ENCODE results near the gene RUNX2. TPM values are rescaled to one million over a fixed set of nuclear protein-coding genes. Genes with fewer than 3 reads are reported as not detected.

Gene RUNX2
- polyA plus RNA-seq, 1 of the 3 experiments (the other 2 are of a cell fraction) = 4.4 TPM

DNA sequence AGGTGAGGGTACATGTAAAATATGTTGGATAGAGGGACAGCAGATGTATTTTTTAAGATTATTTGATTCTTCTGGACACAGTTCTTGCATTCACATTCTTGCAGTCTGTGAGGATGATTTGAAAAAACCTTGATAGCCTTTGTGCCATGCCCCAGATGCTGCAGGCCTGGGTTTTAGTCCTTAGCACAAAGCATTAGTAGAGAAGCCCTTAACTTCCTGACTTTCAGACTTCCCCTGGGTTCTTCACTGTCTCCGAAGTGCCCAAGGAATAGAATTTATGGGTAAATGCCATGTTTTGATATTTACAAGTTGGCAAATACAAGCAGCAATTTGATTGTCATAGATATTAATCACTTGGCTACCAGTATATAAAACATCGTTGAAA, 117.2 kb downstream of the RUNX2 start:
- Histone ChIP-seq H3K79me2 (ENCODE audit: insufficient read depth) (no peaks in the 10 kb centered on the region), H3K27ac (ENCODE audit: low read depth in 2 of 2, low read length in 1 of 2) (peak overlapping the region; percentile 76 to 83; a peak in 3 of 4 replicates), H3K36me3 (replicated peaks in 1 of 2; ENCODE audit: control insufficient read depth in 1 of 2, insufficient read depth in 2 of 2, low read length in 1 of 2) (peaks cover 2 to 13% of the 10 kb centered on the region in 2 experiments), H3K9ac (peak overlapping the region; percentile 11; the same call in 1 of the 2 replicates), H3K9me2 (no peaks in the 10 kb centered on the region), H3K4me1 (ENCODE audit: control insufficient read depth in 1 of 2, insufficient read depth in 2 of 2, low read depth in 1 of 2, low read length in 1 of 2) (peaks cover 0 to 30% of the 10 kb centered on the region in 2 experiments; a peak in 3 of 4 replicates), H3K4me3 (ENCODE audit: low read depth in 2 of 2, low read length in 1 of 2) (no peak overlapping the region; a peak in 1 of 4 replicates), H3F3A (replicated peaks; ENCODE audit: insufficient read depth) (peaks cover 20% of the 10 kb centered on the region), H2AFZ (ENCODE audit: low read depth) (no peak overlapping the region), H3K27me3 (ENCODE audit: insufficient read depth) (no peaks in the 10 kb centered on the region), H3K9me3 (no peaks in the 10 kb centered on the region), H3K4me2 (peak overlapping the region; percentile 68), H4K20me1 (ENCODE audit: insufficient read depth) (no peaks in the 10 kb centered on the region)
- no peak for DNase-seq
- TF ChIP-seq SMC3 (IDR thresholded peaks at IDR 0.05; ENCODE audit: low read depth, low read length) (no peak), GATA2 (CRISPR knock-in tag; IDR thresholded peaks at IDR 0.05) (no peak), TCF12 (IDR thresholded peaks at IDR 0.05) (no peak), EP300 (IDR thresholded peaks at IDR 0.05; ENCODE audit: borderline replicate concordance in 1 of 2, low read depth in 1 of 2, low read length in 1 of 2) (no peak)
- TF ChIP-seq, protein P1, sequence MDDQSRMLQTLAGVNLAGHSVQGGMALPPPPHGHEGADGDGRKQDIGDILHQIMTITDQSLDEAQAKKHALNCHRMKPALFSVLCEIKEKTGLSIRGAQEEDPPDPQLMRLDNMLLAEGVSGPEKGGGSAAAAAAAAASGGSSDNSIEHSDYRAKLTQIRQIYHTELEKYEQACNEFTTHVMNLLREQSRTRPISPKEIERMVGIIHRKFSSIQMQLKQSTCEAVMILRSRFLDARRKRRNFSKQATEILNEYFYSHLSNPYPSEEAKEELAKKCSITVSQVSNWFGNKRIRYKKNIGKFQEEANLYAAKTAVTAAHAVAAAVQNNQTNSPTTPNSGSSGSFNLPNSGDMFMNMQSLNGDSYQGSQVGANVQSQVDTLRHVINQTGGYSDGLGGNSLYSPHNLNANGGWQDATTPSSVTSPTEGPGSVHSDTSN (IDR thresholded peaks at IDR 0.05) = no peak
- ChIA-PET CTCF (no interaction called here), POLR2A (no interaction called here)
- WGBS (ENCODE audit: low lambda C conversion rate) = 3% methylated on average over 2 of the region's 2 CpGs

DNA sequence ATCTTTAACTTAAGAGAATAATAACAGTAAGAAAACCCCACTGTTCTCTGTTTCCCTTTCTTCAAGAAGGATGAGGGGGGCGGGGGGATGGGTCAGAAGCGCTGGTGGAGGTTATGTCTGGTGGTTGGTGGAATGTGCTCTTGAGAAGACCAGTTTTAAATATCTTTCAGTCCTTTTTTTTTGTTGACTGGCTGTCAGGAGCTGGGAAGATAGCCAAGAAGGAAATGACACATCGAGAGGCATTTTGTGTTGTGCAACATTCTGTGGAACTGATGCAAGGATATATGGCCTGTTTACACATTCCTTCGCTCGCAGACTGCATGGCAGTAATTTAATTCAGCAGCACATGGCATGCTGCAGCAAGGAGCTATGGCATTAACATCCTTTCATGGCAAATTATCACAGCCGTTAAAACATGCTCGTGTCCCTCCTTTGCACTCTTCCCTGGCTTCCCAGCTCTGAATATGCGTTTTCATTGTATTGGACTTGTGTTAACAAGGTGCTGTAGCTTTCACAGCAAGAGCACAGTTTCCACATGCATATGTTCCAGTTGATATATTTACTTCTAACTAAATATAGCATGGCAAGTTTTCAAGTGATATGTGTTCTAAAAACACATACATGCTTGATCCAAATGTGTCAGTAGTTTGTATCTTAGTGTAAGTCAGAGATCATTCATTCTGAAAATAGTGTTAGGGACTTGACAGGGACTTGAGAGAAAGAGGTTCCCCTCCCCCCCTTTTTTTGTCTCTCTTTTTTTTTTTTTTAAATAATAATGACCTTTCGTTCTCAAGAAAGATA, 117.8 kb downstream of the RUNX2 start:
- Histone ChIP-seq H3K9me2 (no peaks in the 10 kb centered on the region), H3K9me3 (no peaks in the 10 kb centered on the region), H4K20me1 (ENCODE audit: insufficient read depth) (no peaks in the 10 kb centered on the region), H3K9ac (peak overlapping the region; percentile 11; the same call in 1 of the 2 replicates), H3F3A (replicated peaks; ENCODE audit: insufficient read depth) (peaks cover 20% of the 10 kb centered on the region), H3K4me1 (ENCODE audit: control insufficient read depth in 1 of 2, insufficient read depth in 2 of 2, low read depth in 1 of 2, low read length in 1 of 2) (peaks cover 0 to 30% of the 10 kb centered on the region in 2 experiments; a peak in 3 of 4 replicates), H3K36me3 (replicated peaks in 1 of 2; ENCODE audit: control insufficient read depth in 1 of 2, insufficient read depth in 2 of 2, low read length in 1 of 2) (peaks cover 2 to 13% of the 10 kb centered on the region in 2 experiments), H3K79me2 (ENCODE audit: insufficient read depth) (no peaks in the 10 kb centered on the region), H3K4me2 (peak overlapping the region; percentile 68), H3K27ac (ENCODE audit: low read depth in 2 of 2, low read length in 1 of 2) (peak overlapping the region; percentile 80 to 83), H3K4me3 (ENCODE audit: low read depth in 2 of 2, low read length in 1 of 2) (no peak overlapping the region; a peak in 1 of 4 replicates), H3K27me3 (ENCODE audit: insufficient read depth) (no peaks in the 10 kb centered on the region), H2AFZ (ENCODE audit: low read depth) (no peak overlapping the region)
- DNase-seq = peak; percentile 1
- CTCF ChIA-PET = no interaction called here
- WGBS (ENCODE audit: low lambda C conversion rate) = 2% methylated on average over 9 of the region's 9 CpGs
- POLR2A ChIA-PET = no interaction called here
- TF ChIP-seq POLR2AphosphoS5 (IDR thresholded peaks at IDR 0.05; ENCODE audit: low read depth, low read length) = peak; percentile 87; the same call in 1 of the 2 replicates
- TF ChIP-seq RFX5 (IDR thresholded peaks at IDR 0.05; ENCODE audit: low read length) = no peak
- TF ChIP-seq RAD21 (IDR thresholded peaks at IDR 0.05; ENCODE audit: low read length) = no peak
- TF ChIP-seq, protein P2, sequence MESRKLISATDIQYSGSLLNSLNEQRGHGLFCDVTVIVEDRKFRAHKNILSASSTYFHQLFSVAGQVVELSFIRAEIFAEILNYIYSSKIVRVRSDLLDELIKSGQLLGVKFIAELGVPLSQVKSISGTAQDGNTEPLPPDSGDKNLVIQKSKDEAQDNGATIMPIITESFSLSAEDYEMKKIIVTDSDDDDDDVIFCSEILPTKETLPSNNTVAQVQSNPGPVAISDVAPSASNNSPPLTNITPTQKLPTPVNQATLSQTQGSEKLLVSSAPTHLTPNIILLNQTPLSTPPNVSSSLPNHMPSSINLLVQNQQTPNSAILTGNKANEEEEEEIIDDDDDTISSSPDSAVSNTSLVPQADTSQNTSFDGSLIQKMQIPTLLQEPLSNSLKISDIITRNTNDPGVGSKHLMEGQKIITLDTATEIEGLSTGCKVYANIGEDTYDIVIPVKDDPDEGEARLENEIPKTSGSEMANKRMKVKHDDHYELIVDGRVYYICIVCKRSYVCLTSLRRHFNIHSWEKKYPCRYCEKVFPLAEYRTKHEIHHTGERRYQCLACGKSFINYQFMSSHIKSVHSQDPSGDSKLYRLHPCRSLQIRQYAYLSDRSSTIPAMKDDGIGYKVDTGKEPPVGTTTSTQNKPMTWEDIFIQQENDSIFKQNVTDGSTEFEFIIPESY (IDR thresholded peaks at IDR 0.05; ENCODE audit: borderline replicate concordance, low read depth) = peak; percentile 81
- peak; percentile 95 for TF ChIP-seq FOSL2 (IDR thresholded peaks at IDR 0.05; ENCODE audit: borderline replicate concordance, low read depth)
- 0 out of 2 replicates have a peak, but pooled peaks have one; percentile 28 for TF ChIP-seq YY1 (IDR thresholded peaks at IDR 0.05; ENCODE audit: low read depth)
- TF ChIP-seq, protein P3, sequence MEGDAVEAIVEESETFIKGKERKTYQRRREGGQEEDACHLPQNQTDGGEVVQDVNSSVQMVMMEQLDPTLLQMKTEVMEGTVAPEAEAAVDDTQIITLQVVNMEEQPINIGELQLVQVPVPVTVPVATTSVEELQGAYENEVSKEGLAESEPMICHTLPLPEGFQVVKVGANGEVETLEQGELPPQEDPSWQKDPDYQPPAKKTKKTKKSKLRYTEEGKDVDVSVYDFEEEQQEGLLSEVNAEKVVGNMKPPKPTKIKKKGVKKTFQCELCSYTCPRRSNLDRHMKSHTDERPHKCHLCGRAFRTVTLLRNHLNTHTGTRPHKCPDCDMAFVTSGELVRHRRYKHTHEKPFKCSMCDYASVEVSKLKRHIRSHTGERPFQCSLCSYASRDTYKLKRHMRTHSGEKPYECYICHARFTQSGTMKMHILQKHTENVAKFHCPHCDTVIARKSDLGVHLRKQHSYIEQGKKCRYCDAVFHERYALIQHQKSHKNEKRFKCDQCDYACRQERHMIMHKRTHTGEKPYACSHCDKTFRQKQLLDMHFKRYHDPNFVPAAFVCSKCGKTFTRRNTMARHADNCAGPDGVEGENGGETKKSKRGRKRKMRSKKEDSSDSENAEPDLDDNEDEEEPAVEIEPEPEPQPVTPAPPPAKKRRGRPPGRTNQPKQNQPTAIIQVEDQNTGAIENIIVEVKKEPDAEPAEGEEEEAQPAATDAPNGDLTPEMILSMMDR (IDR thresholded peaks at IDR 0.05) = no peak
- TF ChIP-seq FOXM1 (IDR thresholded peaks at IDR 0.05; ENCODE audit: low read depth) = peak; percentile 94
- TF ChIP-seq MEF2A (IDR thresholded peaks at IDR 0.05; ENCODE audit: borderline replicate concordance, low read depth) = peak; percentile 89
- TF ChIP-seq EP300 (IDR thresholded peaks at IDR 0.05; ENCODE audit: borderline replicate concordance in 1 of 2, low read depth in 1 of 2, low read length in 1 of 2) = peak; percentile 73 to 98
- TF ChIP-seq, protein P4, sequence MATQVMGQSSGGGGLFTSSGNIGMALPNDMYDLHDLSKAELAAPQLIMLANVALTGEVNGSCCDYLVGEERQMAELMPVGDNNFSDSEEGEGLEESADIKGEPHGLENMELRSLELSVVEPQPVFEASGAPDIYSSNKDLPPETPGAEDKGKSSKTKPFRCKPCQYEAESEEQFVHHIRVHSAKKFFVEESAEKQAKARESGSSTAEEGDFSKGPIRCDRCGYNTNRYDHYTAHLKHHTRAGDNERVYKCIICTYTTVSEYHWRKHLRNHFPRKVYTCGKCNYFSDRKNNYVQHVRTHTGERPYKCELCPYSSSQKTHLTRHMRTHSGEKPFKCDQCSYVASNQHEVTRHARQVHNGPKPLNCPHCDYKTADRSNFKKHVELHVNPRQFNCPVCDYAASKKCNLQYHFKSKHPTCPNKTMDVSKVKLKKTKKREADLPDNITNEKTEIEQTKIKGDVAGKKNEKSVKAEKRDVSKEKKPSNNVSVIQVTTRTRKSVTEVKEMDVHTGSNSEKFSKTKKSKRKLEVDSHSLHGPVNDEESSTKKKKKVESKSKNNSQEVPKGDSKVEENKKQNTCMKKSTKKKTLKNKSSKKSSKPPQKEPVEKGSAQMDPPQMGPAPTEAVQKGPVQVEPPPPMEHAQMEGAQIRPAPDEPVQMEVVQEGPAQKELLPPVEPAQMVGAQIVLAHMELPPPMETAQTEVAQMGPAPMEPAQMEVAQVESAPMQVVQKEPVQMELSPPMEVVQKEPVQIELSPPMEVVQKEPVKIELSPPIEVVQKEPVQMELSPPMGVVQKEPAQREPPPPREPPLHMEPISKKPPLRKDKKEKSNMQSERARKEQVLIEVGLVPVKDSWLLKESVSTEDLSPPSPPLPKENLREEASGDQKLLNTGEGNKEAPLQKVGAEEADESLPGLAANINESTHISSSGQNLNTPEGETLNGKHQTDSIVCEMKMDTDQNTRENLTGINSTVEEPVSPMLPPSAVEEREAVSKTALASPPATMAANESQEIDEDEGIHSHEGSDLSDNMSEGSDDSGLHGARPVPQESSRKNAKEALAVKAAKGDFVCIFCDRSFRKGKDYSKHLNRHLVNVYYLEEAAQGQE (IDR thresholded peaks at IDR 0.05; ENCODE audit: low read depth, low read length) = peak; percentile 66; the same call in 1 of the 2 replicates
- TF ChIP-seq TCF12 (IDR thresholded peaks at IDR 0.05) = peak; percentile 97
- peak; percentile 88 for TF ChIP-seq RXRA (IDR thresholded peaks at IDR 0.05; ENCODE audit: borderline replicate concordance, low read depth)
- TF ChIP-seq NFIC (IDR thresholded peaks at IDR 0.05; ENCODE audit: borderline replicate concordance) = peak; percentile 100
- no peak for TF ChIP-seq GATA2 (CRISPR knock-in tag; IDR thresholded peaks at IDR 0.05)
